Measurements from ENCODE around the gene NSF. TPM values are rescaled to one million over a fixed set of nuclear protein-coding genes. Genes with fewer than 3 reads are reported as not detected.
"Not testable (repeated sequence)": the region's sequence is repeated elsewhere in the genome, so short reads cannot be mapped to it uniquely, and the experiment has no call there.

NSF gene
- total RNA-seq, 2 donors from 2014 or later, result 24.1 to 94.1 TPM

GRCh38 chr17:46759141-46759540 is 168.7 kb downstream of the NSF start:
- H3K9me3 Mint-ChIP-seq, result no peaks in the 10 kb centered on the region
- no peak overlapping the region for H3K27ac Mint-ChIP-seq
- H3K36me3 Mint-ChIP-seq, result peaks cover 0 to 7% of the 10 kb centered on the region in 2 donors
- DNase-seq (ENCODE audit: low spot score in 2 of 2), result no peak
- ATAC-seq, result no peak

- ATAC-seq (no peak), DNase-seq (ENCODE audit: low spot score in 2 of 2) (no peak)
- no peaks in the 10 kb centered on the region for H3K36me3 Mint-ChIP-seq
- H3K27ac Mint-ChIP-seq, result no peak overlapping the region
- no peaks in the 10 kb centered on the region for H3K9me3 Mint-ChIP-seq
These were observed 172.9 kb downstream of the NSF start for GRCh38 chr17:46763416-46763815.

GRCh38 chr17:46764000-46764708 is 173.7 kb downstream of the NSF start:
- DNase-seq (ENCODE audit: low spot score in 2 of 2) (no peak), ATAC-seq (no peak)
- no peak overlapping the region for H3K27ac Mint-ChIP-seq
- no peaks in the 10 kb centered on the region for H3K36me3 Mint-ChIP-seq
- no peaks in the 10 kb centered on the region for H3K9me3 Mint-ChIP-seq

GRCh38 chr17:46764709-46765401 is 174.4 kb downstream of the NSF start:
- Mint-ChIP-seq H3K36me3 (no peaks in the 10 kb centered on the region), H3K27ac (no peak overlapping the region), H3K9me3 (no peaks in the 10 kb centered on the region)
- DNase-seq (ENCODE audit: low spot score in 2 of 2) (no peak), ATAC-seq (no peak)

GRCh38 chr17:46765453-46765852 is 175.0 kb downstream of the NSF start:
- Mint-ChIP-seq H3K36me3 (no peaks in the 10 kb centered on the region), H3K9me3 (no peaks in the 10 kb centered on the region), H3K27ac (no peak overlapping the region)
- ATAC-seq (no peak), DNase-seq (ENCODE audit: low spot score in 2 of 2) (no peak)

GRCh38 chr17:46766493-46767491 is 176.3 kb downstream of the NSF start:
- ATAC-seq, result no peak
- no peak for DNase-seq (ENCODE audit: low spot score in 2 of 2)
- Mint-ChIP-seq H3K36me3 (no peaks in the 10 kb centered on the region), H3K27ac (no peak overlapping the region), H3K9me3 (no peaks in the 10 kb centered on the region)

DNA sequence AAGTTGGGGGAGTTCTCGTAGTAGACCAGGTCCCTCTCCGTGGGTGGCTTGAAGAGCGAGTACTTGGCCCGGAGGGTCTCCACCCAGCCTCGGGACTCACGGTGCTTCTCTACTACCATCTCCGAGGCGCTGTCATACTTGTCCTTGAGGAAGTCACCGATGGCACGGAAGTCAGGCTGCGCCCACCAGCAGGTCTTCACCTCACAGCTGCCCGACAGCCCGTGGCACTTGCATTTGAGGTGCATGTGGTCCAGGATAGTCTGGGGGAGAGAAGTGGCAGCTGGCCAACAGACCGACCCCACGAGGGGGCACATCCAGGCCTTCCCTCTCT is 178.0 kb downstream of the NSF start:
- no peaks in the 10 kb centered on the region for H3K36me3 Mint-ChIP-seq
- ATAC-seq (no peak), DNase-seq (ENCODE audit: low spot score in 2 of 2) (no peak)
- no peak overlapping the region for H3K27ac Mint-ChIP-seq
- no peaks in the 10 kb centered on the region for H3K9me3 Mint-ChIP-seq

DNA sequence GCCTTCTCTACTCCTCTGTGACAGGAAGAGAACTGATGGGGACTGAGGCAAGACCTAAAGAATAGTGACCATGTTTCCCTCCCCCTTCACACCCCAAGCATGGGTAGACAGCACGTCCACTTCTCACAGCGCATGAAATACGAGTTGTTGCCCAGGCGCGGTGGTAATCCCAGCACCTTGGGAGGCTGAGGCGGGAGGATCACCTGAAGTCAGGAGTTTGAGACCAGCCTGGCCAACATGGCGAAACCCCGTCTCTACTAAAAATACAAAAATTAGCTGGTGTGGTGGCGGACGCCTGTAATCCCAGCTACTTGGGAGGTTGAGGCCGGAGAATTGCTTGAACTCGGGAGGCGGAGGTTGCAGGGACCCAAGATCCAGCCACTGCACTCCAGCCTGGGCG is 178.4 kb downstream of the NSF start:
- not testable (repeated sequence) for ATAC-seq; H3K27ac Mint-ChIP-seq; H3K36me3 Mint-ChIP-seq; H3K9me3 Mint-ChIP-seq; DNase-seq (ENCODE audit: low spot score in 2 of 2)

GRCh38 chr17:46769531-46770438 is 179.3 kb downstream of the NSF start:
- H3K9me3 Mint-ChIP-seq, result no peaks in the 10 kb centered on the region
- ATAC-seq (peak in 1 of 2 donors; percentile 10), DNase-seq (ENCODE audit: low spot score in 2 of 2) (no peak)
- no peak overlapping the region for H3K27ac Mint-ChIP-seq
- H3K36me3 Mint-ChIP-seq, result no peaks in the 10 kb centered on the region

GRCh38 chr17:46770439-46770817 is 180.0 kb downstream of the NSF start:
- DNase-seq (ENCODE audit: low spot score in 2 of 2), result no peak
- ATAC-seq, result no peak
- Mint-ChIP-seq H3K27ac (no peak overlapping the region), H3K36me3 (no peaks in the 10 kb centered on the region), H3K9me3 (no peaks in the 10 kb centered on the region)

GRCh38 chr17:46770818-46771560 is 180.5 kb downstream of the NSF start:
- no peaks in the 10 kb centered on the region for H3K36me3 Mint-ChIP-seq
- no peak for DNase-seq (ENCODE audit: low spot score in 2 of 2)
- H3K27ac Mint-ChIP-seq, result no peak overlapping the region
- no peaks in the 10 kb centered on the region for H3K9me3 Mint-ChIP-seq
- ATAC-seq, result peak; percentile 51 to 70

DNA sequence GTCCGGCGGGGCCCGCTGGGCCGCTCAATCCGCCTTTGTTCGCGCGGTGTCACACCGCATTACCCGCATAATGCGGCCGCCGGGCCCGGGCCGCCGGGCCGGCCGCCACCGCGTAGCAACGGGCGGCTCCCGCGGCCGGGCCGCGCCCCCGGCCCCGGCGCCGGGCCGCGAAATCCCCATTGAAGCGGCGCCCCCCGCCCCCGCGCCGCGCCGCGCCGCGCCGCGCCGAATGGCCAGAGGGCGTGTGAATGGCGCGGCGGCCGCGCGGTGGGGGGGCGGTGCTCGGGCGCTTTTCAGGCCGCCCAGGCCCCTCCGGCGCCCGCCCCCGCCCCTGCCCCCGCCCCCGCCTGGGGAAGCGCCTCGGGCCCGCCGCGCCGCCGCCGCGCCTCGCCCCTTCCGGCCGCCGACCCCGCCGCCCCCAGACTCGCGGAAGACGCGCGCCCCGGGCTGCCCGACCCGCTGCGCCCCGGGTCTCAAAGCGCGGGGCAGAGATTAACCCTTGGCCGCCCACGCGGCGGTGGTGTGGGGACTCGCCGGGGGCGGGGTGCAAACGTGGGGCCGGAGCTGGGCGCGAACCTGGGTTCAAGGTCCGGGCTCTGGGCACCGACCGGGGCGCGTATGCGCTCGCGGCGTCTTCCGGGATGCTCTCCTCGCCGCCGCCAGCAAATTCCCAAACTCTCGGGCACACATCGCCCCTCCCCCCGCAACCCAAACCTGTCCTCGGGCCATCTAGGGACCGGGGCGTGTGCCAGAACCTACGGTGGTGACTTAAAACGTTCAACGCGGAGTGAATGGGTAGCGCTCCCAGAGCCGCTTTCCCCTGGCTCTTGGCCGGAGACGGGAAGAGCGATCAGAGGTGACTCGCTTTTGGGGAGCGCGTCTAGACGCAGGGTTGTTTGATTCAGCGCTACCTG is 181.3 kb downstream of the NSF start:
- DNase-seq (ENCODE audit: low spot score in 2 of 2) (no peak), ATAC-seq (peak; percentile 8 to 34)
- Mint-ChIP-seq H3K36me3 (no peaks in the 10 kb centered on the region), H3K9me3 (no peaks in the 10 kb centered on the region), H3K27ac (no peak overlapping the region)

DNA sequence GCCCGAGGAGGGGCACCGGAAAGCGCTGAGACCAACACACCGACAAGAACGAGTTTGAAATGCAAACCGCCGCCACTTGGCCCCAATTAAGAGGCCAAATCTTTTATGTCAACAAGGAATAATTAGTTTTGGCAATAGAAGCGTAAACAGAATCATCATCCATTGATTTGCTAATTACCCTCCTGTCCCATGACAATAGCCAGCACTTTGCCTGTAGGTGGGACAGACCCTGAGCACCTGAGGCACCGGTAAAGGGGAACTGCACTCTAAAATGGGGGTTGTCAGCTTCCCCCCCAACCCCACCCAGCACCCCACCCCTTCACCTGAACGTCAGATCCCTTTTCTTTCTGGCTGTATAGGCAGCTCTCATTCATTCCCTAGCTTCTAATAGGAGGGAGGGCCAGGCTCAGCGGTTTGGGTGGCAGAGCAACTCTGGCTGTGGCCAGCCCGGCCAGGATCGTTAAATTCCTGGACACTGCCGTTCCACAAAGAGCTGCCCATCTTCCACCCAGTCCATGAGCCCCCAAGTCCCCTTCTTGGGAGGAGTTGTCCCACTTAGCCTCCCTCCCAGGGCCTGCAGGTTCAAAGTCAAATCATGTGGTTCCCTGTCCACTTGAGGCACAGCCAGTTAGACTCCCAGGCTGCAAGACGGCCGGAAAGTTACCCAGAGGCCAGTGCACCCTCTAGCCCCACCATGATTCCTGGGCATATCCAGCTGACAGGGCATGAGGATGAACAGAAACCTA is 182.2 kb downstream of the NSF start:
- Mint-ChIP-seq H3K9me3 (no peaks in the 10 kb centered on the region), H3K27ac (no peak overlapping the region), H3K36me3 (no peaks in the 10 kb centered on the region)
- no peak for DNase-seq (ENCODE audit: low spot score in 2 of 2)
- ATAC-seq, result no peak

GRCh38 chr17:46773221-46773605 is 182.7 kb downstream of the NSF start:
- no peaks in the 10 kb centered on the region for H3K9me3 Mint-ChIP-seq
- no peak overlapping the region for H3K27ac Mint-ChIP-seq
- ATAC-seq (no peak), DNase-seq (ENCODE audit: low spot score in 2 of 2) (no peak)
- no peaks in the 10 kb centered on the region for H3K36me3 Mint-ChIP-seq

Data from activated naive CD4-positive, alpha-beta T cell treated with anti-CD3 and anti-CD28 coated beads, Interleukin-2, amount 50 U/mL, for 72 hours (primary cell).